Measurements from ENCODE around the gene POTEM.
"Not testable (repeated sequence)": the region's sequence is repeated elsewhere in the genome, so short reads cannot be mapped to it uniquely, and the experiment has no call there.

Gene POTEM

GRCh38 chr14:19038060-19038664 is 70.9 kb downstream of the POTEM start:
- DNase-seq (ENCODE audit: low spot score) = not testable (repeated sequence)

- not testable (repeated sequence) for DNase-seq (ENCODE audit: low spot score)
These were observed 71.6 kb downstream of the POTEM start for GRCh38 chr14:19038785-19039184.

- not testable (repeated sequence) for DNase-seq (ENCODE audit: low spot score)
These were observed 76.2 kb downstream of the POTEM start for GRCh38 chr14:19043384-19043783.

Data from GM03348 (cell line).